ENCODE results near the gene UBE3C.

Gene UBE3C

DNA sequence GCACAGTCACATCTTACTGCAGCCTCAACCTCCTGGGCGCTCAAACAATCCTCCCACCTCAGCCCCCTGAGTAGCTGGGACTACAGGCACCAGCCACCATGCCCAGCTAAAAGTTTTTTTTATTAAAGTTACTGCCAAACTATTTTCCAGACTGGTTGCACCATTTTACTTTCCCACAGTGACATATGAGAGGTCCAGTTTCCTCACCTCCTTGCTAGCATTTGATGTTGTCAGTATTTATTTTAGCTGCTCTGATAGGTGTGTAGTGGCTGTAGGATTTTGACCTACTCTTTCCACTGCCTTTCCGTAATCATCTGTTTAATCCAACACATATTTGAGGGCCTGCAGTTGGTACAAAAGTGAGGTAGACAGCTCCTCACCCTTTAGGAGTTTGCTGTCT, 5.4 kb upstream of the UBE3C start:
- Histone ChIP-seq H3K27ac (replicated peaks) (no peak overlapping the region), H3K4me3 (replicated peaks; ENCODE audit: insufficient read depth, low read length) (no peak overlapping the region), H3K27me3 (ENCODE audit: insufficient read depth, poor library complexity, severe bottlenecking) (no peaks in the 10 kb centered on the region)
- TF ChIP-seq POLR2AphosphoS5 (IDR thresholded peaks at IDR 0.05; ENCODE audit: low read depth) (no peak), REST (IDR thresholded peaks at IDR 0.05; ENCODE audit: insufficient replicate concordance, low read depth) (no peak), GABPA (IDR thresholded peaks at IDR 0.05; ENCODE audit: low read depth) (no peak), SPI1 (IDR thresholded peaks at IDR 0.05; ENCODE audit: borderline replicate concordance, low read depth) (no peak), CTCF (IDR thresholded peaks at IDR 0.05; ENCODE audit: insufficient read depth, low read length) (no peak)
- DNase-seq (ENCODE audit: low read depth in 1 of 2, low spot score in 1 of 2), result no peak

DNA sequence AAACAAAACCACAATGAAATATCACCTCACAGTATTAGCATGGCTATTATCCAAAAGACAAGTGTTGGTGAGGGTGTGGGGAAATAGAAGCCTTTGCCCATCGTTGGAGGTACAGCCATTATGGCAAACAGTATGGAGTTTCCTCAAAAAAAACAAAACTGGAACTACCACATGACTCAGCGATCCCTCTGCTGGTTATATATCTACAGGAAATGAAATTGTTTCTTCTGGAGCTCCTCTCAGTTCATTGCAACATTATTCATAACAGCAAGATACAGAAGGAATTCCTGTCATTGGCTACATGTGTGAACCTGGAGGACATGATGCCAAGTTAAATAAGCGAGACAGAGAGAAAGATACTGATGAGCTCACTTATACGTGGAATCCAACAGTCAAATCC, 2.4 kb upstream of the UBE3C start:
- peak; percentile 65 to 78 for DNase-seq (ENCODE audit: low read depth in 1 of 2, low spot score in 1 of 2)
- TF ChIP-seq GABPA (IDR thresholded peaks at IDR 0.05; ENCODE audit: low read depth) (no peak), SPI1 (IDR thresholded peaks at IDR 0.05; ENCODE audit: borderline replicate concordance, low read depth) (no peak), POLR2AphosphoS5 (IDR thresholded peaks at IDR 0.05; ENCODE audit: low read depth) (no peak)
- Histone ChIP-seq H3K4me3 (replicated peaks; ENCODE audit: insufficient read depth, low read length) (no peak overlapping the region), H3K27ac (replicated peaks) (peak overlapping the region; percentile 44), H3K27me3 (ENCODE audit: insufficient read depth, poor library complexity, severe bottlenecking) (no peaks in the 10 kb centered on the region)

GRCh38 chr7:157138101-157138423, 664 bp upstream of the UBE3C start:
- peak overlapping the region; percentile 76 for H3K27ac ChIP-seq (replicated peaks)
- TF ChIP-seq SPI1 (IDR thresholded peaks at IDR 0.05; ENCODE audit: borderline replicate concordance, low read depth), result no peak
- no peak for TF ChIP-seq GABPA (IDR thresholded peaks at IDR 0.05; ENCODE audit: low read depth)
- no peak for TF ChIP-seq CTCF (IDR thresholded peaks at IDR 0.05; ENCODE audit: insufficient read depth, low read length)
- TF ChIP-seq POLR2AphosphoS5 (IDR thresholded peaks at IDR 0.05; ENCODE audit: low read depth), result no peak
- no peak for TF ChIP-seq REST (IDR thresholded peaks at IDR 0.05; ENCODE audit: insufficient replicate concordance, low read depth)
- peak overlapping the region; percentile 57 for H3K4me3 ChIP-seq (replicated peaks; ENCODE audit: insufficient read depth, low read length)
- H3K27me3 ChIP-seq (ENCODE audit: insufficient read depth, poor library complexity, severe bottlenecking), result no peaks in the 10 kb centered on the region
- DNase-seq (ENCODE audit: low read depth in 1 of 2, low spot score in 1 of 2), result no peak

DNA sequence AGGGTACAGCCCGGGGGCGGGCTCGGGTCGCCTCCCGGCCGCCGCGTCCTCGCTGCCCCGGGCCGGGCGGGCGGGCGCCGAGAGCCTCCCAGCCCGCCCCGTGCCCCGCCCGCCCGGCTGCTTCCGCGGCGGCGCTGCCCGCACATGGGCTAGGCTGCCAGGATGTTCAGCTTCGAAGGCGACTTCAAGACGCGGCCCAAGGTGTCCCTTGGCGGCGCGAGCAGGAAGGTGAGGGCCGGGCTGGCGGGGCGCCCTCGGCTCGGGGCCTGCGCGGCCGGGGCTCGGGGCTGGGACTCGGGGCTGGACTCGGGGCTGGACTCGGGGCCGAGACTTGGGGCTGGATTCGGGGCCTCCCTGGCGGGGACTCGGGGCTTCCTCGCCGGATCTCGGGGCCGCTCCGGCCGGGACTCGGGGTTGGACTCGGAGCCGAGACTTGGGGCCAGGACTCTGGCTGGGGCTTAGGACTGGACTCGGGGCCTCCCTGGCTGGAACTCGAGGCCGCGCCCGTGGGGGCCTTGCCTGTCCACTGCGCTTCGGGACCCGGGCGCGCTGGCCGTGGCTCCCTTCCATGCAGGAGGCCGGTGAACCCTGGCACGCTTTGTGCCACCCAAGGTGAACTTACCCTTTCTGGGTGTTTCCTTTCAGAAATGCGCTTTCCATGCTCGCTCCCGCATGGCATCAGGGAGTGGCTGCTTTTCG, 534 bp downstream of the UBE3C start:
- Histone ChIP-seq H3K4me3 (replicated peaks; ENCODE audit: insufficient read depth, low read length) (peak overlapping the region; percentile 85), H3K27me3 (ENCODE audit: insufficient read depth, poor library complexity, severe bottlenecking) (no peaks in the 10 kb centered on the region), H3K27ac (replicated peaks) (peak overlapping the region; percentile 87)
- DNase-seq (ENCODE audit: low read depth in 1 of 2, low spot score in 1 of 2), result peak in 1 of 2 experiments; percentile 44
- TF ChIP-seq SPI1 (IDR thresholded peaks at IDR 0.05; ENCODE audit: borderline replicate concordance, low read depth), result no peak
- no peak for TF ChIP-seq GABPA (IDR thresholded peaks at IDR 0.05; ENCODE audit: low read depth)
- no peak for TF ChIP-seq POLR2AphosphoS5 (IDR thresholded peaks at IDR 0.05; ENCODE audit: low read depth)
- TF ChIP-seq CTCF (IDR thresholded peaks at IDR 0.05; ENCODE audit: insufficient read depth, low read length), result no peak
- TF ChIP-seq REST (IDR thresholded peaks at IDR 0.05; ENCODE audit: insufficient replicate concordance, low read depth), result no peak
